Measurements from ENCODE around the gene ARG1. TPM values are rescaled to one million over a fixed set of nuclear protein-coding genes. Genes with fewer than 3 reads are reported as not detected.
"Not testable (repeated sequence)": the region's sequence is repeated elsewhere in the genome, so short reads cannot be mapped to it uniquely, and the experiment has no call there.

Gene ARG1
- not detected for total RNA-seq (2021; fragmentation: NEBNext Ultra II Directional; extraction: Animal tissue kit (Norgen Biotek cat#: 25700))
- long read RNA-seq, result 0 reads

- peaks cover 9% of the 10 kb centered on the region; the same call in 1 of the 2 replicates for H3K36me3 Mint-ChIP-seq (ENCODE audit: low read depth)
- H3K4me1 Mint-ChIP-seq (ENCODE audit: low read depth), result no peaks in the 10 kb centered on the region
- no peak for TF ChIP-seq CTCF (IDR thresholded peaks at IDR 0.05)
- DNase-seq, result no peak
- H3K27me3 Mint-ChIP-seq (ENCODE audit: insufficient read depth), result no peaks in the 10 kb centered on the region
- H3K4me3 Mint-ChIP-seq, result no peak within 1 kb of the TSS
- H3K9me3 Mint-ChIP-seq, result no peaks in the 10 kb centered on the region
- H3K27ac Mint-ChIP-seq, result no peak within 1 kb of the TSS
These were observed at the start of gene ARG1 for GRCh38 chr6:131572686-131573415. Gene ARG1, plus strand, starts transcription at chr6:131573226. Its CDS starts 57 bp downstream, at chr6:131573283.

GRCh38 chr6:131523988-131524673 is 48.9 kb upstream of the ARG1 start:
- H3K27me3 Mint-ChIP-seq (ENCODE audit: insufficient read depth), result peaks cover 12% of the 10 kb centered on the region
- no peak for DNase-seq
- H3K4me3 Mint-ChIP-seq, result no peak overlapping the region
- no peak for TF ChIP-seq CTCF (IDR thresholded peaks at IDR 0.05)
- H3K27ac Mint-ChIP-seq, result no peak overlapping the region
- peaks cover 7% of the 10 kb centered on the region for H3K4me1 Mint-ChIP-seq (ENCODE audit: low read depth)
- no peaks in the 10 kb centered on the region for H3K9me3 Mint-ChIP-seq
- no peaks in the 10 kb centered on the region for H3K36me3 Mint-ChIP-seq (ENCODE audit: low read depth)

- Mint-ChIP-seq H3K36me3 (ENCODE audit: low read depth) (no peaks in the 10 kb centered on the region), H3K4me1 (ENCODE audit: low read depth) (peaks cover 7% of the 10 kb centered on the region), H3K27me3 (ENCODE audit: insufficient read depth) (peaks cover 12% of the 10 kb centered on the region), H3K9me3 (no peaks in the 10 kb centered on the region), H3K4me3 (no peak overlapping the region), H3K27ac (no peak overlapping the region)
- DNase-seq, result no peak
- TF ChIP-seq CTCF (IDR thresholded peaks at IDR 0.05), result no peak
These were observed 48.2 kb upstream of the ARG1 start for GRCh38 chr6:131524695-131525336.

- not testable (repeated sequence) for DNase-seq; H3K27ac Mint-ChIP-seq; H3K9me3 Mint-ChIP-seq; H3K36me3 Mint-ChIP-seq (ENCODE audit: low read depth); H3K4me3 Mint-ChIP-seq
- Mint-ChIP-seq H3K4me1 (ENCODE audit: low read depth) (peaks cover 26% of the 10 kb centered on the region), H3K27me3 (ENCODE audit: insufficient read depth) (peaks cover 14% of the 10 kb centered on the region)
These were observed 42.1 kb upstream of the ARG1 start for GRCh38 chr6:131530936-131531335.

- peaks cover 14% of the 10 kb centered on the region for H3K27me3 Mint-ChIP-seq (ENCODE audit: insufficient read depth)
- not testable (repeated sequence) for DNase-seq; H3K9me3 Mint-ChIP-seq; H3K36me3 Mint-ChIP-seq (ENCODE audit: low read depth); H3K27ac Mint-ChIP-seq; H3K4me3 Mint-ChIP-seq
- peaks cover 23% of the 10 kb centered on the region for H3K4me1 Mint-ChIP-seq (ENCODE audit: low read depth)
These were observed 41.3 kb upstream of the ARG1 start for GRCh38 chr6:131531681-131532080.

GRCh38 chr6:131532580-131533039 is 40.4 kb upstream of the ARG1 start:
- Mint-ChIP-seq H3K36me3 (ENCODE audit: low read depth) (no peaks in the 10 kb centered on the region), H3K27me3 (ENCODE audit: insufficient read depth) (peaks cover 11% of the 10 kb centered on the region), H3K4me3 (no peak overlapping the region), H3K9me3 (no peaks in the 10 kb centered on the region), H3K27ac (no peak overlapping the region), H3K4me1 (ENCODE audit: low read depth) (peaks cover 18% of the 10 kb centered on the region)
- TF ChIP-seq CTCF (IDR thresholded peaks at IDR 0.05), result no peak
- DNase-seq, result no peak

- not testable (repeated sequence) for H3K4me3 Mint-ChIP-seq; H3K9me3 Mint-ChIP-seq; DNase-seq; H3K27ac Mint-ChIP-seq; H3K4me1 Mint-ChIP-seq (ENCODE audit: low read depth); H3K36me3 Mint-ChIP-seq (ENCODE audit: low read depth)
- H3K27me3 Mint-ChIP-seq (ENCODE audit: insufficient read depth), result peaks cover 26% of the 10 kb centered on the region
These were observed 34.4 kb upstream of the ARG1 start for GRCh38 chr6:131538615-131539014.

Data from HFFc6 (cell line).